Spleen (tissue), 11 donors: ENCODE data around the gene TDP2. TPM values are rescaled to one million over a fixed set of nuclear protein-coding genes. Genes with fewer than 3 reads are reported as not detected.
"Not testable (repeated sequence)": the region's sequence is repeated elsewhere in the genome, so short reads cannot be mapped to it uniquely, and the experiment has no call there.

Experiments
- DNase-seq: peaks from one replicate; pipeline ENCODE4 v3.0.0-alpha.2; 2020
- H3K27ac ChIP-seq, 8 donors: fragments of 200-600 bp; sonication (generic) in 7 of 8; 1 replicate in 4 of 8; 2 replicates in 4 of 8; pipeline versions ENCODE4 v1.5.0 to v1.8.0; 2016 to 2021; ENCODE audit warnings: inconsistent platforms in 4 of 8, mild to moderate bottlenecking in 4 of 8, moderate library complexity in 1 of 8
- H3K27me3 ChIP-seq, 7 donors: fragments of 200-600 bp; sonication (generic) in 6 of 7; replicated peaks in 1 of 7; 1 replicate in 4 of 7; 2 replicates in 3 of 7; pipeline versions ENCODE4 v1.5.0 to v1.8.0; 2016 to 2021; ENCODE audit warnings: inconsistent platforms in 3 of 7, mild to moderate bottlenecking in 1 of 7
- H3K36me3 ChIP-seq, 6 donors: fragments of 200-600 bp; sonication (generic) in 5 of 6; 1 replicate in 4 of 6; 2 replicates in 2 of 6; pipeline versions ENCODE4 v1.5.0 to v1.8.0; 2016 to 2021; ENCODE audit warnings: inconsistent platforms in 2 of 6
- H3K4me1 ChIP-seq, 6 donors: fragments of 200-600 bp; sonication (generic) in 5 of 6; 1 replicate in 3 of 6; 2 replicates in 3 of 6; pipeline versions ENCODE4 v1.5.0 to v1.8.0; 2016 to 2021; ENCODE audit warnings: inconsistent platforms in 3 of 6
- H3K4me3 ChIP-seq, 8 donors: fragments of 200-600 bp; sonication (generic) in 7 of 8; 1 replicate in 4 of 8; 2 replicates in 4 of 8; pipeline versions ENCODE4 v1.5.0 to v1.8.0; 2016 to 2021; ENCODE audit warnings: inconsistent platforms in 4 of 8, mild to moderate bottlenecking in 4 of 8, moderate library complexity in 2 of 8
- H3K9me3 ChIP-seq, 8 donors: fragments of 200-600 bp; sonication (generic) in 7 of 8; 1 replicate in 4 of 8; 2 replicates in 4 of 8; pipeline versions ENCODE4 v1.5.0 to v1.8.0; 2016 to 2021; ENCODE audit warnings: inconsistent platforms in 4 of 8
- POLR2A ChIP-seq, 3 donors: fragments of 450-650 bp; IDR thresholded peaks; one replicate each; pipeline ENCODE4 v1.5.1; 2017; ENCODE audit warnings: antibody characterized with exemption in 3 of 3, mild to moderate bottlenecking in 1 of 3
- POLR2AphosphoS5 ChIP-seq, 3 donors: sonication (generic); formaldehyde crosslinking; IDR thresholded peaks; one replicate each; pipeline ENCODE4 v1.5.1; 2017; ENCODE audit warnings: antibody characterized with exemption in 3 of 3
- WGBS, 5 donors: extraction: QIAGEN DNeasy Blood & Tissue Kit in 3 of 5; methylation state at CpG; one replicate each; pipeline versions ENCODE4 v1.1.5 to v1.1.7; 2013 to 2018; 5-methylcytosine and 5-hydroxymethylcytosine counted together
- intact Hi-C: fragments of 100-400 bp; cut with DNase I; formaldehyde crosslinking; loops from one replicate; pipeline ENCODE4 v1.15.0; 2023; ENCODE audit warnings: low total_unique reads
- polyA plus RNA-seq, 3 donors: library from polyadenylated mRNA; stranded (reverse); fragments of 200-250 nt; gene quantifications; one replicate each; pipeline ENCODE4 v1.2.1, GENCODE V29; 2013
- total RNA-seq, 7 donors: library from RNA; depleted of rRNA in 3 of 7; stranded (reverse); fragments of >200 nt in 3 of 7; fragmentation: NEBNext Ultra II Directional in 4 of 7; extraction: Animal tissue kit (Norgen Biotek cat#: 25700) in 4 of 7; gene quantifications; one replicate each; pipeline versions ENCODE4 v1.1.0 to v1.2.1, GENCODE V29; 2016 to 2021
- TF ChIP-seq, protein P1 (sequence below), 11 experiments: fragments of 200-600 bp in 7 of 11; fragments of 450-650 bp in 4 of 11; sonication (generic) in 4 of 11; IDR thresholded peaks in 8 of 11; conservative IDR thresholded peaks in 3 of 11; 1 replicate in 7 of 11; 2 replicates in 4 of 11; pipeline versions ENCODE4 v1.4.0 to v1.8.0; 2016 to 2021; ENCODE audit warnings: antibody characterized with exemption in 11 of 11, inconsistent platforms in 4 of 11, mild to moderate bottlenecking in 1 of 11
- donor health status: healthy with polysubstance abuse.
- donor health status: DM: no; HTN: no; CAD: no; lungs with moderate emphysema.
- donor health status: DM: no; HTN: no; CAD: no.
- donor health status: Bipolar disorder and iron deficiency.
- donor health status: healthy.
- donor health status: DM: no; HTN: no; CAD: no.
- donor health status: DM: yes; HTN: yes; CAD: no.

Gene TDP2
- total and polyA plus RNA-seq, 10 donors, result 36.0 to 61.7 (median 44.9) TPM

DNA sequence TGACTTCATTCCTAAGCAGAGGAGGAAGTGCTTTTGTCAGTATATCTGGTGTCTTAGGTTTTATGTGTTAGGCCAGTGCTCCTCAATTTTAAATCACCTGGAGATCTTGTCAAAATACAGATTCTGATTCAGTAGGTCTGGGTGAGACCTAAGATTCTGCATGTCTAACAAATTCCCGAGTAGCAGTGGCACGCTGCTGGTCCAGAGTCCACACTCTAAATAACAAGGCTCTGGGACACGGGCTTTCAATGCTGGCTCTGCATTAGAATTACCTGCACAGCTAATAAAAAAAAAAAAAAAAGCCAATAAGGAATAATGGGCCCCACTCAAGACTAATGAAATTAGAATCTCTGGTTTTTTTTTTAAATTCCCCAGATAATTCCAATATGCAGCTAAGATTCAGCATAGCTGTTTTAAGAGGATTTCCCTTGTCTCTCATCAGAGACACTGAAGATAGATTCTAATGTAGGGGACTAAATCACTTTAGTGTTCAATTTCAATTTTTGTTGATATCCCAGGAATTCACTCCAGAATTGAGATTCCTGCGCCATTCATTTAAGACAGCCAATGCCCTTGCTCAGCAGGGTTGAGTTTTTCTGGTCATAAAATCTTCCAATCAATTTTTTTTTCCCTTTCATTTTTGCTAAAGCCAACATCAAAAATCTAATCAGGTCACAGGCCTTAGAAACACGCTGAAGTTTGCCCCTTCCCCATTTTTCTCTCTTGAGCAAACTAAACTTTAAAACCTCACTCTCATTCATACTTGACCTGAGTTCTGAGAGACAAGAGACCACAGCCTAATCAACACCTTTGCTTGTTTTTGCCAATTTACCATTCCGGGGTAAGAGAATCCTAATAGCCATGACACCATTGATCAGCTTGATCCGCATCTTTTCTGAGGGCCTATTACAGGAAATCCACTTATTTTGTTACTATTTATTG is 2.4 kb downstream of the TDP2 start:
- intact Hi-C loops, result no loop called here
- H3K9me3 ChIP-seq, result no peaks in the 10 kb centered on the region
- TF ChIP-seq POLR2AphosphoS5 (IDR thresholded peaks at IDR 0.05) (no peak), POLR2A (IDR thresholded peaks at IDR 0.05) (no peak)
- TF ChIP-seq, protein P1, sequence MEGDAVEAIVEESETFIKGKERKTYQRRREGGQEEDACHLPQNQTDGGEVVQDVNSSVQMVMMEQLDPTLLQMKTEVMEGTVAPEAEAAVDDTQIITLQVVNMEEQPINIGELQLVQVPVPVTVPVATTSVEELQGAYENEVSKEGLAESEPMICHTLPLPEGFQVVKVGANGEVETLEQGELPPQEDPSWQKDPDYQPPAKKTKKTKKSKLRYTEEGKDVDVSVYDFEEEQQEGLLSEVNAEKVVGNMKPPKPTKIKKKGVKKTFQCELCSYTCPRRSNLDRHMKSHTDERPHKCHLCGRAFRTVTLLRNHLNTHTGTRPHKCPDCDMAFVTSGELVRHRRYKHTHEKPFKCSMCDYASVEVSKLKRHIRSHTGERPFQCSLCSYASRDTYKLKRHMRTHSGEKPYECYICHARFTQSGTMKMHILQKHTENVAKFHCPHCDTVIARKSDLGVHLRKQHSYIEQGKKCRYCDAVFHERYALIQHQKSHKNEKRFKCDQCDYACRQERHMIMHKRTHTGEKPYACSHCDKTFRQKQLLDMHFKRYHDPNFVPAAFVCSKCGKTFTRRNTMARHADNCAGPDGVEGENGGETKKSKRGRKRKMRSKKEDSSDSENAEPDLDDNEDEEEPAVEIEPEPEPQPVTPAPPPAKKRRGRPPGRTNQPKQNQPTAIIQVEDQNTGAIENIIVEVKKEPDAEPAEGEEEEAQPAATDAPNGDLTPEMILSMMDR (IDR thresholded peaks at IDR 0.05 in 8 of 11, conservative IDR thresholded peaks at IDR 0.05 in 3 of 11), result no peak
- no peaks in the 10 kb centered on the region for H3K27me3 ChIP-seq
- H3K4me3 ChIP-seq, result peak overlapping the region in 1 of 8 donors; percentile 88
- H3K4me1 ChIP-seq, result peaks cover 23 to 70% (median 49%) of the 10 kb centered on the region in 6 donors
- peaks cover 0 to 47% (median 19%) of the 10 kb centered on the region in 6 donors for H3K36me3 ChIP-seq
- peak overlapping the region in 3 of 8 donors; percentile 6 to 95 (median 93) for H3K27ac ChIP-seq
- WGBS, 5 donors, result 93 to 99% (median 97%) methylated on average over 7 of the region's 7 CpGs
- DNase-seq, result no peak

DNA sequence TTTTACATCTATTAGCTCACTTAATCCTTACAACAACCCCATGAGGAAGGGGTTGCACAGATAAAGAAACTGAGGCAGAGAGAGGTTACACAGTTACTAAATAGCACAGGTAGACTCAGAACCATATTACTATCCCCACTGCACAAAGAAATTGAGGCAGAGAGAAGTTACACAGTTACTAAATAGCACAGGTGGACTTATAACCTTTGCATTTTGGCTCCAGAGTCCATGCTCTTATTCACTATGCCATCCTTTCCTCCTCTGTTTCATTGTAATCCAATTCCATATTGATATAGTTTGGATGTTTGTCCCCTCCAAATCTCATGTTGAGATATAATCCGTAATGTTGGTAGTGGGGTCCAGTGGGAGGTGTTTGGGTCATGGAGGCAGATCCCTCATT is 3.5 kb downstream of the TDP2 start:
- no peak for TF ChIP-seq POLR2A (IDR thresholded peaks at IDR 0.05)
- TF ChIP-seq POLR2AphosphoS5 (IDR thresholded peaks at IDR 0.05), result no peak
- TF ChIP-seq, protein P1 (IDR thresholded peaks at IDR 0.05 in 8 of 11, conservative IDR thresholded peaks at IDR 0.05 in 3 of 11), result no peak
- intact Hi-C loops, result no loop called here
- Histone ChIP-seq H3K27me3 (no peaks in the 10 kb centered on the region), H3K4me3 (no peak overlapping the region), H3K4me1 (peaks cover 23 to 70% (median 42%) of the 10 kb centered on the region in 6 donors), H3K9me3 (no peaks in the 10 kb centered on the region), H3K36me3 (peaks cover 0 to 49% (median 19%) of the 10 kb centered on the region in 6 donors), H3K27ac (no peak overlapping the region)
- DNase-seq, result no peak
- WGBS, 5 donors, result 95 to 100% (median 100%) methylated on average over 1 of the region's 1 CpG

DNA sequence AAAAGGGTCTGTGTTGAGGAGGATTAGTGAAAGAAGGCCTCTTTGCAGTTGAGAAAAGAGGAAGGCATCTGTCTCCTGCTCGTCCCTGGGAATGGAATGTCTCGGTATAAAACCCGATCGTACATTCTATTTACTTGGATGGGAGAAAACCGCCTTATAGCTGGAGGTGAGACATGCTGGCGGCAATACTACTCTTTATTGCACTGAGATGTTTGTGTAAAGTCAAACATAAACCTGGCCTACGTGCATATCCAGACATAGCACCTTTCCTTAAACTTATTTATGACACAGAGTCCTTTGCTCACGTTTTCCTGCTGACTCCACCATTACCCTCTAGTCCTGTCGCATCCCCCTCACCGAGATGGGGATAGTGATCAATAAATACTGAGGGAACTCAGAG is 4.5 kb downstream of the TDP2 start:
- H3K4me3 ChIP-seq, result no peak overlapping the region
- H3K4me1 ChIP-seq, result peaks cover 18 to 65% (median 33%) of the 10 kb centered on the region in 6 donors
- WGBS, 5 donors, result 94 to 98% (median 97%) methylated on average over 10 of the region's 10 CpGs
- no peaks in the 10 kb centered on the region for H3K27me3 ChIP-seq
- H3K9me3 ChIP-seq, result no peaks in the 10 kb centered on the region
- peaks cover 0 to 58% (median 22%) of the 10 kb centered on the region in 6 donors for H3K36me3 ChIP-seq
- no peak for DNase-seq
- TF ChIP-seq, protein P1 (IDR thresholded peaks at IDR 0.05 in 8 of 11, conservative IDR thresholded peaks at IDR 0.05 in 3 of 11), result no peak
- TF ChIP-seq POLR2AphosphoS5 (IDR thresholded peaks at IDR 0.05), result no peak
- no peak for TF ChIP-seq POLR2A (IDR thresholded peaks at IDR 0.05)
- intact Hi-C loops, result no loop called here
- no peak overlapping the region for H3K27ac ChIP-seq

DNA sequence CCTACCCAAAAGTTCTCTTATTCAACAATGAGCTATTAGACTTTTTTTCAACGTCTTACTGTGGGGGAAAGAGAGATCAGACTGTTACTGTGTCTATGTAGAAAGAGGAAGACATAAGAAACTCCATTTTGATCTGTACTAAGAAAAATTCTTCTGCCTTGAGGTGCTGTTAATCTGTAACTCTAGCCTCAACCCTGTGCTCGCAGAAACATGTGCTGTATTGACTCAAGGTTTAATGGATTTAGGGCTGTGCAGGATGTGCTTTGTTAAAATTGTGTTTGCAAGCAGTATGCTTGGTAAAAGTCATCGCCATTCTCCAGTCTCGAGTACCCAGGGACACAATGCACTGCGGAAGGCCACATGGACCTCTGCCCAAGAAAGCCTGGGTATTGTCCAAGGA is 4.9 kb downstream of the TDP2 start:
- H3K9me3 ChIP-seq, intact Hi-C loops, DNase-seq, H3K27me3 ChIP-seq, H3K4me3 ChIP-seq, H3K27ac ChIP-seq: not testable (repeated sequence)
- peaks cover 18 to 65% (median 33%) of the 10 kb centered on the region in 6 donors for H3K4me1 ChIP-seq
- peaks cover 0 to 63% (median 22%) of the 10 kb centered on the region in 6 donors for H3K36me3 ChIP-seq
- whole genome bisulfite sequencing, 5 donors, result 95 to 97% (median 96%) methylated on average over 5 of the region's 5 CpGs
